ENCODE measurements around the gene SYNJ2.

- TF ChIP-seq CTCF (IDR thresholded peaks at IDR 0.05; ENCODE audit: low read depth, low read length) (no peak), EZH2phosphoT487 (IDR thresholded peaks at IDR 0.05; ENCODE audit: low read depth) (no peak)
Observed at GRCh38 chr6:157935786-157936185, 45.9 kb upstream of the SYNJ2 start.
